Ovary (tissue), 9 donors: Measurements from ENCODE around the gene TXNDC16. TPM values are rescaled to one million over a fixed set of nuclear protein-coding genes. Genes with fewer than 3 reads are reported as not detected.

ENCODE experiments used
- DNase-seq, 5 donors: peaks; one replicate each; pipeline ENCODE4 v3.0.0-alpha.2; 2019 to 2020
- H3K27ac ChIP-seq, 2 donors: fragments of 200-600 bp; one replicate each; pipeline versions ENCODE4 v1.5.1 to v1.8.0; 2019 to 2022
- H3K27me3 ChIP-seq: fragments of 200-600 bp; one replicate; pipeline ENCODE4 v1.8.0; 2022
- H3K36me3 ChIP-seq: fragments of 200-600 bp; sonication (generic); one replicate; pipeline ENCODE4 v1.5.1; 2019
- H3K4me1 ChIP-seq: one replicate; pipeline ENCODE4 v1.8.1; 2013; ENCODE audit warnings: mild to moderate bottlenecking, moderate library complexity; ENCODE audit not compliant: insufficient read depth
- H3K4me3 ChIP-seq: fragments of 200-600 bp; sonication (generic); one replicate; pipeline ENCODE4 v1.5.1; 2017
- H3K9me3 ChIP-seq, 2 donors: fragments of 200-600 bp in 1 of 2; sonication (generic) in 1 of 2; one replicate each; pipeline versions ENCODE4 v1.5.1 to v1.8.1; 2013 to 2019; ENCODE audit warnings: mild to moderate bottlenecking in 1 of 2, moderate library complexity in 1 of 2
- EP300 ChIP-seq: sonication (generic); formaldehyde crosslinking; IDR thresholded peaks from one replicate; pipeline ENCODE4 v1.6.1; 2017; ENCODE audit warnings: antibody characterized with exemption
- POLR2A ChIP-seq: fragments of 450-650 bp; IDR thresholded peaks from one replicate; pipeline ENCODE4 v1.6.1; 2017; ENCODE audit warnings: antibody characterized with exemption, mild to moderate bottlenecking, moderate library complexity
- WGBS, 3 donors: extraction: QIAGEN DNeasy Blood & Tissue Kit in 1 of 3; methylation state at CpG; one replicate each; pipeline versions ENCODE4 v1.1.5 to v1.1.7; 2013 to 2017; 5-methylcytosine and 5-hydroxymethylcytosine counted together
- intact Hi-C, 4 donors: fragments of 100-400 bp; cut with DNase I; formaldehyde crosslinking; loops; one replicate each; pipeline versions ENCODE4 v1.11.0 to v1.15.1; 2022 to 2023
- polyA plus RNA-seq, 2 donors: library from polyadenylated mRNA; stranded (reverse); fragments of 200-250 nt in 1 of 2; fragments of 350-450 nt in 1 of 2; fragmentation: Illumina TruSeq in 1 of 2; extraction: RNeasy Lipid Tissue Mini Kit (QIAGEN cat#74804) in 1 of 2; gene quantifications; one replicate each; pipeline ENCODE4 v1.2.3, GENCODE V29; 2013 to 2014
- total RNA-seq, 7 donors: library from RNA; depleted of rRNA in 2 of 7; stranded (reverse); fragments of >200 nt in 2 of 7; fragmentation: NEBNext Ultra II Directional in 3 of 7; extraction: Animal tissue kit (Norgen Biotek cat#: 25700) in 3 of 7; gene quantifications; one replicate each; pipeline versions ENCODE4 v1.1.0 to v1.2.4, GENCODE V29; 2016 to 2023
- TF ChIP-seq, protein P1 (sequence below), 3 donors: fragments of 450-650 bp in 2 of 3; fragments of 200-600 bp in 1 of 3; IDR thresholded peaks; one replicate each; pipeline versions ENCODE4 v1.5.1 to v1.8.0; 2016 to 2022; ENCODE audit warnings: antibody characterized with exemption in 3 of 3, mild to moderate bottlenecking in 1 of 3
- donor health status: DM: no; HTN: no; CAD: no; lungs with moderate emphysema.
- donor health status: DM: no; HTN: no; CAD: no.
- donor health status: Bipolar disorder and iron deficiency.
- donor health status: DM: yes; HTN: yes; CAD: no.
- donor health status: DM: no; HTN: no; CAD: no.
- donor health status: DM: yes; HTN: yes; CAD: no.

TXNDC16 gene
- total and polyA plus RNA-seq, 9 donors = 7.8 to 20.0 (median 11.7) TPM

DNA sequence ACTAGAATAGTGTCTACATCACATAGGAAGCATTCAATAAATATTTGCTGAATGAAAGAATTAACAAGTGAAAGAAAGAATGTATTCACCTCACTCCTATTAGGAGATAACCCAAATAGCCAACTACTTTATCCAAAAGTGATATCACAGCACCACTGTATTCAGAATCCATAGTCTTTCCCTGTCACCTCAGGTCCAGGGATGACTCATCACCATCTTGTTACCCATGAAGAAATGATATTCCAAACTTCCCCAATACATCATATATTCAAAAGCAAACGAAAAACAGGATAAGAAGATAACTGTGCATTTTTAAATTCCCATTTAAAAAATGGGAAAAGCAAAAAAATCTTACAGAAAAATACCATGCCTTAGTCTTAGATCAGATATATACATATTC, 39.1 kb downstream of the TXNDC16 start:
- intact Hi-C loops = no loop called here
- Histone ChIP-seq H3K27me3 (no peaks in the 10 kb centered on the region), H3K9me3 (no peaks in the 10 kb centered on the region), H3K36me3 (no peaks in the 10 kb centered on the region), H3K4me3 (no peak overlapping the region), H3K27ac (no peak overlapping the region), H3K4me1 (no peaks in the 10 kb centered on the region)
- no peak for DNase-seq
- WGBS, 3 donors = 83 to 96% (median 91%) methylated on average over 1 of the region's 1 CpG
- TF ChIP-seq, protein P1, sequence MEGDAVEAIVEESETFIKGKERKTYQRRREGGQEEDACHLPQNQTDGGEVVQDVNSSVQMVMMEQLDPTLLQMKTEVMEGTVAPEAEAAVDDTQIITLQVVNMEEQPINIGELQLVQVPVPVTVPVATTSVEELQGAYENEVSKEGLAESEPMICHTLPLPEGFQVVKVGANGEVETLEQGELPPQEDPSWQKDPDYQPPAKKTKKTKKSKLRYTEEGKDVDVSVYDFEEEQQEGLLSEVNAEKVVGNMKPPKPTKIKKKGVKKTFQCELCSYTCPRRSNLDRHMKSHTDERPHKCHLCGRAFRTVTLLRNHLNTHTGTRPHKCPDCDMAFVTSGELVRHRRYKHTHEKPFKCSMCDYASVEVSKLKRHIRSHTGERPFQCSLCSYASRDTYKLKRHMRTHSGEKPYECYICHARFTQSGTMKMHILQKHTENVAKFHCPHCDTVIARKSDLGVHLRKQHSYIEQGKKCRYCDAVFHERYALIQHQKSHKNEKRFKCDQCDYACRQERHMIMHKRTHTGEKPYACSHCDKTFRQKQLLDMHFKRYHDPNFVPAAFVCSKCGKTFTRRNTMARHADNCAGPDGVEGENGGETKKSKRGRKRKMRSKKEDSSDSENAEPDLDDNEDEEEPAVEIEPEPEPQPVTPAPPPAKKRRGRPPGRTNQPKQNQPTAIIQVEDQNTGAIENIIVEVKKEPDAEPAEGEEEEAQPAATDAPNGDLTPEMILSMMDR (IDR thresholded peaks at IDR 0.05) = no peak
- TF ChIP-seq EP300 (no peak), POLR2A (no peak)

DNA sequence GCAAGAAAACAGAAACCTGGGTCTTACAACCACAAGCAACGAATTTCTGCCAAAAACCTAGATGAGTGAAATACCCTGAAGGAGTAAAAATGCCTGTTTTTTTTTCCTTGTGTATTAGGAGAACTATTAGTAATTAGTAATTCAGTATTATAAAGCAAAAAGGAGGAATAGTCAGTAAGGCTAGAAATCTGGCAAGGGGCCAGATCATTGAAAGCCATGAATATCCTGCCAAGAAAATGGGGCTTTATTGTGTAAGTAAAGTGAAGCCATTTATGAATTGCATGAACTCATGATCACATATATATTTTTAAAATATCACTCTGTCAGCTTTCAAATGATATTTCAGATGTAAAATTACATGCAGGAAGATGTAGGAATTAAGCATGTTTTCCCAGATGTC, 57.9 kb downstream of the TXNDC16 start:
- WGBS, 3 donors = 84 to 100% (median 91%) methylated on average over 1 of the region's 1 CpG
- H3K36me3 ChIP-seq = no peaks in the 10 kb centered on the region

DNA sequence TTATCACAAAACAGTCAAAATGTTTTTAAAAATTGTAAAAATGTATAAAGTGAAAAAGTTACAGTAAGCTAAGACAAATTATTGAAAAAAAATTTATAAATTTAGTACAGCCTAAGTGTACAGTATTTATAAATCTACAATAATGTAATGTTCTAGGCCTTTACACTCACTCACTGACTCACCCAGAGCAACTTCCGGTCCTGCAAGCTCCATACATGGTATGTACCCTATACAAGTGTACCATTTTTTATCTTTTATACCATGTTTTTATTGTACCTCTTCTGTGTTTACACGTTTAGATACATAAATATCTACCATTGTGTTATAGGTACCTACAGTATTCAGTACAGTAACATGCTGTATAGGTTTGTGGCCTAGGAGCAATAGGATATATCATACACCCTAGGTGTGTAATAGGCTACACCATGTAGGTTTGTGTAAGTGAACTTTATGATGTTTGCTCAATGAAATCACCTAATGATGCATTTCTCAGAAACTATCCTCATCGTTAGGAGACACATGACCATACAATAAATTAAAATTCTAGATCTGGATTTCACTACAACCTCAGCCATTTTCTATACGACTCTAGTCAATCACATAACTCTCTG, 66.8 kb downstream of the TXNDC16 start:
- no peaks in the 10 kb centered on the region for H3K4me1 ChIP-seq
- no peaks in the 10 kb centered on the region for H3K9me3 ChIP-seq
- DNase-seq = no peak
- no peak overlapping the region for H3K4me3 ChIP-seq
- no peaks in the 10 kb centered on the region for H3K36me3 ChIP-seq
- H3K27me3 ChIP-seq = no peaks in the 10 kb centered on the region
- H3K27ac ChIP-seq = no peak overlapping the region
- intact Hi-C loops = no loop called here
- no peak for TF ChIP-seq POLR2A
- TF ChIP-seq, protein P1 (IDR thresholded peaks at IDR 0.05) = no peak
- TF ChIP-seq EP300 = no peak
- WGBS, 3 donors = 92 to 94% (median 94%) methylated on average over 4 of the region's 4 CpGs

More for the DNA sequence above, 57.9 kb downstream of the TXNDC16 start:
- Histone ChIP-seq H3K27ac (no peak overlapping the region), H3K4me3 (no peak overlapping the region), H3K9me3 (peaks cover 0 to 5% of the 10 kb centered on the region in 2 donors), H3K4me1 (peaks cover 1% of the 10 kb centered on the region), H3K27me3 (no peaks in the 10 kb centered on the region)
- TF ChIP-seq POLR2A = no peak
- TF ChIP-seq, protein P1 (IDR thresholded peaks at IDR 0.05) = no peak
- no peak for TF ChIP-seq EP300
- DNase-seq = no peak
- intact Hi-C loops = no loop called here

- H3K27me3 ChIP-seq = no peaks in the 10 kb centered on the region
Measured at GRCh38 chr14:52481864-52482263, 70.4 kb downstream of the TXNDC16 start.

More at GRCh38 chr14:52481864-52482263, 70.4 kb downstream of the TXNDC16 start:
- H3K4me1 ChIP-seq = no peaks in the 10 kb centered on the region
- H3K4me3 ChIP-seq = no peak overlapping the region
- intact Hi-C loops = no loop called here
- no peak overlapping the region for H3K27ac ChIP-seq
- no peak for DNase-seq
- no peaks in the 10 kb centered on the region for H3K36me3 ChIP-seq
- TF ChIP-seq EP300 (no peak), POLR2A (no peak)
- TF ChIP-seq, protein P1 (IDR thresholded peaks at IDR 0.05) = no peak
- no peaks in the 10 kb centered on the region for H3K9me3 ChIP-seq
